ENCODE results near the gene CCDC137. TPM values are rescaled to one million over a fixed set of nuclear protein-coding genes. Genes with fewer than 3 reads are reported as not detected.

Gene CCDC137
- total RNA-seq, 4 donors from 2014 or later, result 10.9 to 35.7 (median 14.4) TPM

DNA sequence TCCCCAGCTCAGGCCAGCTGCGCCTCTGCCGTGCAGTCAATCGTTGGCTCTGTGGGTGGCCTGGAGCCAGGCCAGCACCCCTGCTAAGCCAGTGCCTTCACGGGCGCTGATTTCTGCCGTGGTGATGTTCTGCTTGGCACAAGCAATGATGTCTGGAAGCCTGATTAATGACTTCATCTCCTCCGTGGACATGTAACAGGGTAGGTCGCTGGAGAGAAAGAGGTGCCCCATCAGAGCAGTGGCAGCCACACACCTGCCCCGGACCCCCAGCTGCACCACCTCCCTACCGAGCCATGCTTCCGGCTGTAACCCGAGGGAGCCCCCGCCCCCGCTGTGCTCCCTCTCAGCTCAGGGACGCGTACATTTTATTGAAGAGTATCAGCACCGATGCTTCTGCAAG, 15.1 kb downstream of the CCDC137 start:
- H3K9me3 ChIP-seq, result no peaks in the 10 kb centered on the region
- no peaks in the 10 kb centered on the region for H3K27me3 ChIP-seq
- no peak for DNase-seq (ENCODE audit: low spot score in 2 of 2)
- no peak overlapping the region for H3K27ac ChIP-seq
- H3K4me3 ChIP-seq, result no peak overlapping the region
- H3K36me3 ChIP-seq, result peaks cover 0 to 34% (median 7%) of the 10 kb centered on the region in 3 donors
- WGBS, 2 donors, result 59 to 77% methylated on average over 17 of the region's 17 CpGs
- peaks cover 0 to 42% (median 30%) of the 10 kb centered on the region in 4 donors for H3K4me1 ChIP-seq
- TF ChIP-seq, protein P1, sequence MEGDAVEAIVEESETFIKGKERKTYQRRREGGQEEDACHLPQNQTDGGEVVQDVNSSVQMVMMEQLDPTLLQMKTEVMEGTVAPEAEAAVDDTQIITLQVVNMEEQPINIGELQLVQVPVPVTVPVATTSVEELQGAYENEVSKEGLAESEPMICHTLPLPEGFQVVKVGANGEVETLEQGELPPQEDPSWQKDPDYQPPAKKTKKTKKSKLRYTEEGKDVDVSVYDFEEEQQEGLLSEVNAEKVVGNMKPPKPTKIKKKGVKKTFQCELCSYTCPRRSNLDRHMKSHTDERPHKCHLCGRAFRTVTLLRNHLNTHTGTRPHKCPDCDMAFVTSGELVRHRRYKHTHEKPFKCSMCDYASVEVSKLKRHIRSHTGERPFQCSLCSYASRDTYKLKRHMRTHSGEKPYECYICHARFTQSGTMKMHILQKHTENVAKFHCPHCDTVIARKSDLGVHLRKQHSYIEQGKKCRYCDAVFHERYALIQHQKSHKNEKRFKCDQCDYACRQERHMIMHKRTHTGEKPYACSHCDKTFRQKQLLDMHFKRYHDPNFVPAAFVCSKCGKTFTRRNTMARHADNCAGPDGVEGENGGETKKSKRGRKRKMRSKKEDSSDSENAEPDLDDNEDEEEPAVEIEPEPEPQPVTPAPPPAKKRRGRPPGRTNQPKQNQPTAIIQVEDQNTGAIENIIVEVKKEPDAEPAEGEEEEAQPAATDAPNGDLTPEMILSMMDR (IDR thresholded peaks at IDR 0.05), result no peak
- TF ChIP-seq POLR2A (IDR thresholded peaks at IDR 0.05) (no peak), EP300 (IDR thresholded peaks at IDR 0.05) (no peak)

DNA sequence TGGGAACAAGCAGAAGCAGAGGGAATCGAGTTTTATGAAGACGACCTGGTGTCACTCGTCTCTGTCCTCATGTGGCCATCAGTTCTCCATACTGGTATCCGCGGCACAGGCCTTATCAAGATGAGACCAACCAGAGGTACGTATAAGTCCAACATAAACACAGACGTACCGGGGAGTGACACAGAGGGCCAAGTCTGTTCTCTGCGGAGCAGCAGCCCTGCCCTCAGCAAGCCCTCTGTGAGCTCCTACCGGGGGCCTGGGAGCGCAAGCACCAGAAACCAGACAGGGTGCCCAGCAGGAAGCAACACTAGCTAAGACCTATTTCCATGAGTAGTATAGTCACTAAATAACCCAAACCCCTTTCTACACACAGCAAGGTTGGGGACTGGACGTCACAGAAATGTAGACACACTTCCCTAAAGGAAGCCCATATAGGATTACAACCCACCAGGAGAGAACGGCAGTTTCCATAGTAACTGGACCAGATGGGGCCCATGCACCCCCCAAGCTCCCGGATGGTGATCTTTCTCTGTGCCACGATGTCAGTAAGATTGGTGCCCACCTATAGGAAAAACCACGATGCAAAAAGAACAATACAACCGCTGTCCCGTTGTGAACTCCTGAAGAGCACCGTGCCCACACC, 16.1 kb downstream of the CCDC137 start:
- no peaks in the 10 kb centered on the region for H3K9me3 ChIP-seq
- peak overlapping the region in 3 of 4 donors; percentile 68 to 92 (median 89) for H3K27ac ChIP-seq
- peaks cover 0 to 44% (median 16%) of the 10 kb centered on the region in 3 donors for H3K36me3 ChIP-seq
- no peak for TF ChIP-seq EP300 (IDR thresholded peaks at IDR 0.05)
- TF ChIP-seq, protein P1 (IDR thresholded peaks at IDR 0.05), result no peak
- TF ChIP-seq POLR2A (IDR thresholded peaks at IDR 0.05), result no peak
- WGBS, 2 donors, result 39 to 43% methylated on average over 19 of the region's 19 CpGs
- H3K4me3 ChIP-seq, result peak overlapping the region; percentile 80 to 99 (median 91)
- DNase-seq (ENCODE audit: low spot score in 2 of 2), result no peak
- no peaks in the 10 kb centered on the region for H3K27me3 ChIP-seq
- peaks cover 0 to 42% (median 30%) of the 10 kb centered on the region in 4 donors for H3K4me1 ChIP-seq

DNA sequence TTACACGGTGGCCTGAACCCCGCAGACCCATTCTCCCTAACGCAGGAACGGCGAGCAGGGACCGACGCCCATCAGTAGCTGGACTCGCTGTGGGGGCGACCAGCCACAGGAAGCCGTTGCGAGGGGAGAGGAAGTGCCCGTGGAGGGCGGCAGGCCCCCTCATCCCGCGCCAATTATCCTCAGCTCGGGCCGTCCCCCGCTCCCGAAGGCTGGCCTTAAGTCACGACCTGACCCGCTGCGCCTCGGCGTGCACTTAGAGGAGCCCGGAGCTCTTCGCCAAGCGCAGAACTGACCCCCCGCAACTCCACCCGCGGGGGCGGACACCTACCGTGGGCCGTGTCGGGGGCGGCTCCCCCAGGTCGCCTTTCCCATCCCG, 16.7 kb downstream of the CCDC137 start:
- H3K4me3 ChIP-seq, result peak overlapping the region; percentile 80 to 99 (median 91)
- 0 to 1% methylated on average over 17 to 19 of the region's 37 CpGs for WGBS, 2 donors
- TF ChIP-seq, protein P1 (IDR thresholded peaks at IDR 0.05), result no peak
- TF ChIP-seq POLR2A (IDR thresholded peaks at IDR 0.05), result no peak
- no peak for TF ChIP-seq EP300 (IDR thresholded peaks at IDR 0.05)
- H3K9me3 ChIP-seq, result no peaks in the 10 kb centered on the region
- H3K27me3 ChIP-seq, result no peaks in the 10 kb centered on the region
- DNase-seq (ENCODE audit: low spot score in 2 of 2), result no peak
- peak overlapping the region in 3 of 4 donors; percentile 68 to 92 (median 89) for H3K27ac ChIP-seq
- H3K36me3 ChIP-seq, result peaks cover 0 to 49% (median 20%) of the 10 kb centered on the region in 3 donors
- peaks cover 0 to 42% (median 30%) of the 10 kb centered on the region in 4 donors for H3K4me1 ChIP-seq

DNA sequence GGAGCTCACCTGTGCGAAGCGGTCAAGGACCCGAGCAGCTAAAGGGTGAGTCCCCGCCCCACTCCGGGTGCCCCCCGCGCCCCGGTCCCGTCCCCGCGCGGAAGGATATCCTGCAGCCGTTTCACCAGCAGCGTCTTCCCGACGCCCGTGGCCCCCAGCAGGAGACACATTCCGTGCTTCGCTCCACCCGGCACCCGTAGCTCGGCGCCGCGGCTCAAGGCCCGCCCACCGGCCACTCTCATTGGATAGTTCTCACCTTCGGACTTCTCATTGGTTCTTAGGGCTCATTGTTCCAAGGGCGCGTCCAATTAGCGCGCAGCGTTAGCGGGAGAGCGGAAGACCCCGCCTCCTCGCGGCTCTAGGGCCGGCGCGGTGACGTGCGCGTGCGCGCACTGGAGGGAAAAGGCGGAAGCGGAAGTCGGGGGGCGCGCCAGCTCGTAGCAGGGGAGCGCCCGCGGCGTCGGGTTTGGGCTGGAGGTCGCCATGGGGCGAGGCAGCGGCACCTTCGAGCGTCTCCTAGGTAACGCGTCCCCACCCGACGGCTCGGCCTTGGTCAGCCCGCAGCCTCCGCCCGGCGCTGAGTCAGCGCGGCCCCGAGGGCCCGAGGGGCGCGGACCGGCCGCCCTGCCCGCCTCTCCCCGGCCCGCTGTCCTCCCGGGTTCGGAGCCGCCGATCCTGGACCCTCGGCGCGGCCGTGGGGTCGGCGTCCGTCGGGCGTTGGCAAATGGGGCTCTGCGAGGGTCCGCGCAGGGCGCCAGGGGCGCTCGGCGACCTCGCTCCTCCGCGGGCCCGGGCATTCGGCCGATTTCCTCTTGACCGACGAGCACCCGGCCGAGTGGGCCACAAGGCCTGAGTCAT, 17.3 kb downstream of the CCDC137 start, which contains the start of the genes ARL16 and HGS:
Gene ARL16 (minus strand): TSS at position 214 of the 858 bp plus-strand sequence. CDS start 44 bp downstream, at position 170.
Gene HGS (plus strand): TSS at position 428 of the 858 bp plus-strand sequence. CDS start 56 bp downstream, at position 484.
- Histone ChIP-seq H3K27ac (peak within 1 kb of the TSS; percentile 25 to 92 (median 78)), H3K4me1 (peaks cover 0 to 42% (median 30%) of the 10 kb centered on the region in 4 donors)

More for the DNA sequence above, 17.3 kb downstream of the CCDC137 start, which contains the start of the genes ARL16 and HGS:
- TF ChIP-seq EP300 (IDR thresholded peaks at IDR 0.05) (peak; percentile 87 to 92), POLR2A (IDR thresholded peaks at IDR 0.05) (peak; percentile 53 to 68)
- TF ChIP-seq, protein P1 (IDR thresholded peaks at IDR 0.05), result peak in 2 of 5 experiments; percentile 34 to 59
- H3K4me3 ChIP-seq, result peak within 1 kb of the TSS; percentile 80 to 99 (median 91)
- H3K9me3 ChIP-seq, result no peaks in the 10 kb centered on the region
- peaks cover 0 to 55% (median 25%) of the 10 kb centered on the region in 3 donors for H3K36me3 ChIP-seq
- 1% methylated on average over 22 to 37 of the region's 112 CpGs for WGBS, 2 donors
- DNase-seq (ENCODE audit: low spot score in 2 of 2), result peak; percentile 98 to 99
- H3K27me3 ChIP-seq, result no peaks in the 10 kb centered on the region
